HG03196 (cell line): ENCODE data around the gene CYBRD1.
"Not testable (repeated sequence)": the region's sequence is repeated elsewhere in the genome, so short reads cannot be mapped to it uniquely, and the experiment has no call there.

Experiments
- ATAC-seq: cut with Tn5 transposase; IDR thresholded peaks from one replicate; pipeline ENCODE4 v1.9.1; 2021; ENCODE audit not compliant: unreplicated experiment

The CYBRD1 gene

GRCh38 chr2:171522052-171522787 is at the start of gene CYBRD1:
CYBRD1 (plus strand) TSS chr2:171522474; CDS start chr2:171522546, 72 bp downstream.
- no peak for ATAC-seq

DNA sequence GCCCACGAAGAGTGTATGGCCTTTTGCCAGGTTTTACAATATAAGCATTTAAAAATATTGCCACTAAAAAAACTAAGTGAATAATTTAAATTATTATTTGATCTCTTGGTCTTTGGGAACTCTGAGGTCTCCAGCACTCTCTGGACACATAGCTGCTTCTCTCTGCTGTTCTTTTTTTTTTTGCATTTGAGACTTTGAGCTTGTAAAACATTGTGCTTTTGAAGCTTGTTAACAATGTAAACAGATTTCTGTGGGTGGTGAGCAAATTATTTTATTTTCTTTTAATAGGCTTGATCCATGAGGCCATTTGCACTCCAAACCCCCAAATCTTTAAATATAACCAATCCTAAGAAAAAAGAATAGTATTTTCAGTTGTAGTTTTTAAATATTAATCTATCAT is 46.3 kb upstream of the CYBRD1 start:
- no peak for ATAC-seq

GRCh38 chr2:171478345-171478744 is 43.9 kb upstream of the CYBRD1 start:
- ATAC-seq = no peak

DNA sequence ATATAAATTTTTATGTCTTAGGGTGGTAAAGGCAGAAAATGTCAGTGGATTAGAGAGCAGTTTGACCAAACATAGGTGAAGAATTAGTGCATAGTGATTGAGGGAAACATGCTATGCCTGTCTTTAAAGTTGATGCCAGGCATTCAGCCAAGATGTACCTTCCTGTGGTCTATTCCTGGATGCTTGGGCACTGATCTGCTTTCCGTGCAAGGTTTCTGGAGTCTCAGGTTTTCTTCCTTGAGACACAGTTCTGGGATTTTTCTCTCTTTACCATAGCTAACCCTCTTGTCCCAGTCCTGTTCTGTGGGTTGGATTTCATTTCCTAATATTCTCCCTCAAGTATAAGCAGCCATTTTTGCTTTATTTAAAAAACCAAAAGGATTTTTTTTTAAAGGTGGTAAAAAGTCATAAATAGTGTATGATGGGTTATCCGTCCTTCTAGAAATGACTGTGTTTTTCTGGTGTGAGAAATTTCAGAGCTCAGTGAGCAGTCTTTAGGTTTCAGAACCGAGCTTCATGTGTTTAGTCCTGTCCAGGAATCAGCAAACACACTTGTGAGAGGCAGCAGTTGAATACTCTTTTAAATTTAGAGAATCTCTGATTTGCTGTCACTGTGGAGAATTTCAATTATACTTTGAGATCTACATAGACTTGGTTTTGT is 43.0 kb upstream of the CYBRD1 start:
- ATAC-seq = no peak

- ATAC-seq = no peak
Observed at GRCh38 chr2:171480908-171481307, 41.4 kb upstream of the CYBRD1 start.

- no peak for ATAC-seq
Observed at GRCh38 chr2:171482308-171482707, 40.0 kb upstream of the CYBRD1 start.

DNA sequence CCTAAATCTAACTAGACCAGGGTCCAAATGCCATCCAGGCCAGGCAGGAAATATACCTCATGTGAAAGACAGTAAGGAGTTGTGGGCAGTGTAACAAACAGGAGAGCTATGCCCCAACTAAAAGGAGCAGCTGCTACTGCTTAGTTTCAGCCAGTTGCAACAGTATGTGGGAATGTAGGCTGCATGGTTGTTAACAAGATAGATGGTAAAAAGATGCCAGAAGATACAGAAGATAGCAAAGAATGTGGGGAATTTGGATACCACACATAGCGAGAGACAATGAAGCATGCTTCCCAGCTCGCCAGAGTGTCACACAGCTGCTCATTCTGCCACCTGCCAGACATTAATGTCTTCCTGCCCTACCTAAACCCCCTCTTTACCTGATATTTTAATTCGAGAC is 39.4 kb upstream of the CYBRD1 start:
- ATAC-seq = no peak

DNA sequence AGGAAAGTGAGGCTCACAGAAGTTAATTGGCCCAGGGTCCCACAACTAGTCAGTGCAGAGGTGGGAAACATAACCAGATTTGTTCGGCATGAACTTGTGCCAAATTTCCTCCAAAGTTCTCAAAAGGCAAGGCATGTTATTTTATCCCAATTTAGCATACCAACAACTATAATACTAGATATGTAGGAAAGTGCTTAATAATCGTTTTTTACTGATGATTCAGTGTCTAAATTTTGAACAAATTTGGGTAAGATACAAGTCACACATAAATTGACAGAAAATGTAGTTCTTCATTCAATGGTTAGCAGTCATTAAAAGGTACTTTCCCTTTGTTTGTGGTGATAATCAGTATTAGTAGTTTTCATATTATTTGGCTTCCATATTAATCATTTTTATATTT is 38.5 kb upstream of the CYBRD1 start:
- no peak for ATAC-seq

DNA sequence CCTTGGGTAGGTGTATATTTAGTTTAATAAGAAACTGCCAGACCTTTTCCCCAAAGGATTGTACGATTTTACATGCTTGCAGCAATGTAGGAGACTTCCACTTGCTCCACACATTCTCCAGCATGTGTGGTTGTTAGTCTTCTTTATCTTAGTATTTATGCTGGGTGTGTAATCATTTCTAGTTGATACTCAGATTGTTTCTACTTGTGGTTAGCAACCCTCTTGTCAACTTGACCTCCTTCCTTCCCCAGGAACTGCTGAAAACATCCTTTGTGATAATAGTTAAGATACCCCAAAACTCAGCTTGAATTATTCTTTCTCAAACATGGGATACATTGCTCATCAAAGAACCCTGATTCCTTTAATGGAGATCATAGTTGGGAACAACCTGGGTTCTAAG is 37.2 kb upstream of the CYBRD1 start:
- ATAC-seq = no peak

GRCh38 chr2:171487201-171487600 is 35.1 kb upstream of the CYBRD1 start:
- ATAC-seq = no peak

DNA sequence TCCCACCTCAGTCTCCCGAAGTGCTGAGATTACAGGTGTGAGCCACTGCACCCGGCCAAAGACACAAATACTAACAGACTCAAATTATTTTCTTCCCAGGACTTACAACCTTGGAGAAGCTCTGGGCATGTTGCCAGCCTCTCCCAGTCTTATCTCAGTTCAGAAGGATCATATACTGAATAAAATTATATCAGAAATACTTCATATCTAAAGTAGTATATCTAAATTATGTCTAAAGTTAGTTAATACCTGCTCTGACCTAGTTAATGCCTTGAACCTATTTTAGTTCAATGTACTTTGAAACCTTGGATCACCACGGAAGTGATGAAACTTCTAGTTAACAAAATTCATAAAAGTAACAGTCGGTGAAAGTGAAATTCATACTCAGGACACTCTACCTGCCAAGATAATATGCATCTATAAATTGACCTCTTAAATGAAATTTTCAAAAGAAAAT is 34.4 kb upstream of the CYBRD1 start:
- no peak for ATAC-seq

- ATAC-seq = no peak
Observed at GRCh38 chr2:171490577-171490976, 31.7 kb upstream of the CYBRD1 start.

- ATAC-seq = no peak
Observed at GRCh38 chr2:171491292-171491691, 31.0 kb upstream of the CYBRD1 start.

GRCh38 chr2:171492664-171493063 is 29.6 kb upstream of the CYBRD1 start:
- no peak for ATAC-seq

DNA sequence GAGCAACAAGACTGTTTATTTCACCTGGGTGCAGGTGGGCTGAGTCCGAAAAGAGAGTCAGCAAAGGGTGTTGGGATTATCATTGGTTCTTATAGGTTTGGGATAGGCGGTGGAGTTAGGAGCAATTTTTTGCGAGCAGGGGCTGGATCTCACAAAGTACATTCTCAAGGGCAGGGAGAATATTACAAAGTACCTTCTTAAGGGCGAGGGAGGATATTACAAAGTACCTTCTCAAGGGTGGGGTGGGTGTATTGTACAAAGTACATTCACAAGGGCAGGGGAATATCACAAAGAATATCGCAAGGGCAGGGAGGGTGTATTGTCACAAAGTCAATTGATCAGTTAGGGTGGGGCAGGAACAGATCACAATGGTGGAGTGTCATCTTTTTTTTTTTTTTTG is 24.6 kb upstream of the CYBRD1 start:
- not testable (repeated sequence) for ATAC-seq

GRCh38 chr2:171505374-171505773 is 16.9 kb upstream of the CYBRD1 start:
- no peak for ATAC-seq

GRCh38 chr2:171509945-171510731 is 12.1 kb upstream of the CYBRD1 start:
- no peak for ATAC-seq

- no peak for ATAC-seq
Observed at GRCh38 chr2:171512014-171512413, 10.3 kb upstream of the CYBRD1 start.

DNA sequence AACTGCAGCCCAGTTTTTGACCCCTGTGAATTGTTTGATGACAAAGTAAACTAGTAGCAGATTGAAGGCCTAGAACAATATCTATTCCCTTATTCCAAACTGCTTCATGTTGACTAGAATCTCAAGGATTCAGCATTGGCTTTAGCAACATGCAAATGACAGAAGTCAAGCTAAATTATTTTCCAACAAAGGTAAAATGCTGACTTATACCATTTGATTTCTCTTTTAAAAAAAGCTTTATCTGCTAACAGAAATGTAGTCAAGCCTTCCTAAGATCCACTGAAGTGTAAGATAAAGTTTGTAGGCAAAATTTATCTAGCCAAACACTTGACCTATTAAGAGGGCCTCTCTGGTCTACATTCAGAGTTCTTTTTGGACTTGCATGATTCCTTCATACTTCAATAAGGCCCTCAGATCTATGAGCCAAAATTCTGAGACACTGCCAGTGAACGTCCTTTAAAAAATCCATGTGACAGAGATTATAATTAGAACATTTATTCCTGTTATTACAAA is 9.5 kb upstream of the CYBRD1 start:
- ATAC-seq = no peak

GRCh38 chr2:171513719-171514160 is 8.5 kb upstream of the CYBRD1 start:
- no peak for ATAC-seq

DNA sequence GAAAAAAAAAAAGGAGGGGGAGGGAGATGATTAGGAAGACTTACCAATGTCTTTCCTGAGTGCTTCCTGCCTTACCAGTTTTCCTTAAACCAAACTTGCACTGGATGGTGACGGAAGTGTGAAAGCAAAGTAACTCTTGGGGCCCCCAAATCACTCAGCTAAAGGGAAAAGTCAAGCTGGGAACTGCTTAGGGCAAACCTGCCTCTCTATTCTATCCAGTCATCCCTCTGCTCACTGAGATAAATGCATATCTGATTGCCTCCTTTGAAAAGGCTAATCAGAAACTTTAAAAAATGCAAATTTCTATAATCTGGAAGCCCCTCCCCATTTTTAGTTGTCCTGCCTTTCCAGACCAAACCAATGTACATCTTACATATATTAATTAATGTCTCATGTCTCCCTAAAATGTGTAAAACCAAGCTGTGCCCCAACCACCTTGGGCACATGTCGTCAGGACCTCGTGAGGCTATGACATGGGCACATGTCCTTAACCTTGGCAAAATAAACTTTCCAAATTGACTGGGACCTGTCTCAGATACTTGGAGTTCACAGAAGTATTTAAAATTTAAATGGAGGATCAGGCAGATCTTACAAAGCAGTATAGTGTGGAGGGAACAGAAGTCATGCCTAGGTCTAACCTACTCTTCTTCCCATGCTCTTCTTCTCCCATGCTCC is 7.2 kb upstream of the CYBRD1 start:
- ATAC-seq = no peak
